Activated B cell treated with CpG ODN at 0.5 μM for 24 hours (primary cell): ENCODE data around the gene ABCD1. TPM values are rescaled to one million over a fixed set of nuclear protein-coding genes. Genes with fewer than 3 reads are reported as not detected.
"Not testable (repeated sequence)": the region's sequence is repeated elsewhere in the genome, so short reads cannot be mapped to it uniquely, and the experiment has no call there.

Source experiments
- ATAC-seq: fragments of 200-7000 bp; cut with Tn5 transposase; one replicate; pipeline ENCODE4 v1.10.0; 2021; ENCODE audit warnings: low read depth, mild to moderate bottlenecking, moderate library complexity
- CTCF ChIA-PET: fragments of 350-600 bp; sonication (Branson Sonifier 250); formaldehyde crosslinking; loops from one replicate; lab custom pipeline; 2021; ENCODE audit warnings: antibody characterized with exemption; lab: Charles Lee
- POLR2A ChIA-PET: fragments of 350-600 bp; sonication (Branson Sonifier 250); formaldehyde crosslinking; loops from one replicate; lab custom pipeline; 2021; ENCODE audit warnings: antibody characterized with exemption; lab: Charles Lee
- DNase-seq: peaks from one replicate; pipeline ENCODE4 v3.0.0; 2022
- H3K27ac Mint-ChIP-seq: one replicate; pipeline ENCODE4 v1.8.0; 2020; ENCODE audit warnings: mixed read lengths
- H3K27me3 Mint-ChIP-seq: one replicate; pipeline ENCODE4 v1.8.0; 2021; ENCODE audit warnings: mixed read lengths
- H3K36me3 Mint-ChIP-seq: one replicate; pipeline ENCODE4 v1.8.0; 2021; ENCODE audit warnings: low read depth, mixed read lengths
- H3K4me1 Mint-ChIP-seq: one replicate; pipeline ENCODE4 v1.8.0; 2021; ENCODE audit warnings: mixed read lengths
- H3K4me3 Mint-ChIP-seq: one replicate; pipeline ENCODE4 v1.8.0; 2020; ENCODE audit warnings: mild to moderate bottlenecking, mixed read lengths
- H3K9me3 Mint-ChIP-seq: one replicate; pipeline ENCODE4 v1.8.0; 2020; ENCODE audit warnings: mixed read lengths
- intact Hi-C: fragments of 100-400 bp; cut with micrococcal nuclease; formaldehyde crosslinking; loops from one replicate; pipeline ENCODE4 v1.15.1; 2024
- total RNA-seq: library from RNA; stranded (reverse); gene quantifications from 2 replicates; pipeline ENCODE4 v1.2.3, GENCODE V29; 2022
- TF ChIP-seq, protein P1 (sequence below): fragments of 200-600 bp; IDR thresholded peaks from one replicate; pipeline ENCODE4 v1.8.0; 2022; ENCODE audit warnings: antibody characterized with exemption, mild to moderate bottlenecking

Gene ABCD1
- total RNA-seq, 1 donor from 2014 or later, result 2.8 TPM

DNA sequence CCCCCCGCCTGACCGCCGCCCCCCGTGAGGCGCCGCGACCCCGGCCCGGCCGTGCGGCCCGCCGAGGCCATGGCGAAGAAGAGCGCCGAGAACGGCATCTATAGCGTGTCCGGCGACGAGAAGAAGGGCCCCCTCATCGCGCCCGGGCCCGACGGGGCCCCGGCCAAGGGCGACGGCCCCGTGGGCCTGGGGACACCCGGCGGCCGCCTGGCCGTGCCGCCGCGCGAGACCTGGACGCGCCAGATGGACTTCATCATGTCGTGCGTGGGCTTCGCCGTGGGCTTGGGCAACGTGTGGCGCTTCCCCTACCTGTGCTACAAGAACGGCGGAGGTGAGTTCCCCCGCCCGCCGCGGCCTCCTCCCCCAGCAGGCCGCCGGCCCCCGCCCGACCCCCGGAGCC is 36.1 kb upstream of the ABCD1 start:
- TF ChIP-seq, protein P1, sequence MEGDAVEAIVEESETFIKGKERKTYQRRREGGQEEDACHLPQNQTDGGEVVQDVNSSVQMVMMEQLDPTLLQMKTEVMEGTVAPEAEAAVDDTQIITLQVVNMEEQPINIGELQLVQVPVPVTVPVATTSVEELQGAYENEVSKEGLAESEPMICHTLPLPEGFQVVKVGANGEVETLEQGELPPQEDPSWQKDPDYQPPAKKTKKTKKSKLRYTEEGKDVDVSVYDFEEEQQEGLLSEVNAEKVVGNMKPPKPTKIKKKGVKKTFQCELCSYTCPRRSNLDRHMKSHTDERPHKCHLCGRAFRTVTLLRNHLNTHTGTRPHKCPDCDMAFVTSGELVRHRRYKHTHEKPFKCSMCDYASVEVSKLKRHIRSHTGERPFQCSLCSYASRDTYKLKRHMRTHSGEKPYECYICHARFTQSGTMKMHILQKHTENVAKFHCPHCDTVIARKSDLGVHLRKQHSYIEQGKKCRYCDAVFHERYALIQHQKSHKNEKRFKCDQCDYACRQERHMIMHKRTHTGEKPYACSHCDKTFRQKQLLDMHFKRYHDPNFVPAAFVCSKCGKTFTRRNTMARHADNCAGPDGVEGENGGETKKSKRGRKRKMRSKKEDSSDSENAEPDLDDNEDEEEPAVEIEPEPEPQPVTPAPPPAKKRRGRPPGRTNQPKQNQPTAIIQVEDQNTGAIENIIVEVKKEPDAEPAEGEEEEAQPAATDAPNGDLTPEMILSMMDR, result no peak
- no peak for DNase-seq
- no peak overlapping the region for H3K4me3 Mint-ChIP-seq
- CTCF ChIA-PET, result no interaction called here
- H3K27me3 Mint-ChIP-seq, result peaks cover 3% of the 10 kb centered on the region
- intact Hi-C loops, result loop anchor here (5.0 to 10.0 kb wide), 2 partner anchors 34 to 76 kb away; partner anchors contain the start of genes ABCD1, BCAP31 and PLXNB3
- POLR2A ChIA-PET, result no interaction called here
- no peaks in the 10 kb centered on the region for H3K36me3 Mint-ChIP-seq
- H3K4me1 Mint-ChIP-seq, result no peaks in the 10 kb centered on the region
- no peak overlapping the region for H3K27ac Mint-ChIP-seq
- no peaks in the 10 kb centered on the region for H3K9me3 Mint-ChIP-seq
- ATAC-seq, result no peak

DNA sequence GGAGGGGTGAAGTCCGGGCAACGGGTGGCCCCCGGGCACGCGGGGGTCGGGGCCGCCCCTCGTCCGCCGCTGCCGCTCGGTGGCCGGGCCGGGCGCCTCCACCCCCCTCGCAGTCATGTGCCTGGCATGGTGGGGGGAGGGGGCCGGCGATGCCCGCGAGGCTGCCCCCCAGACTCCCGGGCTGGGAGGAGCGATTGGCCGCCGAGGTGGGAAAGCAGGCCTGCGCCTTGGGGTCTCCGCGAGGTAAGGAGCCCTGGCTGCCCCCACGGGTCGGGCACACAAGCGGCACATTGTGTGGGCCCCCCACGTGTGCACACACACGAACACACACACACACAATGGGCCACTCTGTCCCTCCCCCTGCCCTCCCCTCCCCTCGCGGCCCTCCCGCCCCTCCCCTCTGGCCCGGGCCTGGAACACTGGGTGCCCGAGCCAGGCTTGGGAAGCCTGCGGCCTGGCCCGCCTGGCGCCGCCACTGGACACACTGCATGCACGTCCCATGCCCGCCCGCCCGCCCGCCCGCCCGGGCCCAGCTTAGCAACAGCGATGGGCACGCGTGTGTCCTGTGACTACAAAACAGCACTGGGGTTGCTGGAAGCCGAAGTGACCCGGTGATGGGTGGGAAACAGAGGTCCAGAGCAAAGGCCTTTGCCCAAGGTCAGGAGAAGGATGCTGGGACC is 35.6 kb upstream of the ABCD1 start:
- peaks cover 3% of the 10 kb centered on the region for H3K27me3 Mint-ChIP-seq
- intact Hi-C loops, result loop anchor here (5.0 to 10.0 kb wide), 2 partner anchors 33 to 76 kb away; partner anchors contain the start of genes ABCD1, BCAP31 and PLXNB3

DNA sequence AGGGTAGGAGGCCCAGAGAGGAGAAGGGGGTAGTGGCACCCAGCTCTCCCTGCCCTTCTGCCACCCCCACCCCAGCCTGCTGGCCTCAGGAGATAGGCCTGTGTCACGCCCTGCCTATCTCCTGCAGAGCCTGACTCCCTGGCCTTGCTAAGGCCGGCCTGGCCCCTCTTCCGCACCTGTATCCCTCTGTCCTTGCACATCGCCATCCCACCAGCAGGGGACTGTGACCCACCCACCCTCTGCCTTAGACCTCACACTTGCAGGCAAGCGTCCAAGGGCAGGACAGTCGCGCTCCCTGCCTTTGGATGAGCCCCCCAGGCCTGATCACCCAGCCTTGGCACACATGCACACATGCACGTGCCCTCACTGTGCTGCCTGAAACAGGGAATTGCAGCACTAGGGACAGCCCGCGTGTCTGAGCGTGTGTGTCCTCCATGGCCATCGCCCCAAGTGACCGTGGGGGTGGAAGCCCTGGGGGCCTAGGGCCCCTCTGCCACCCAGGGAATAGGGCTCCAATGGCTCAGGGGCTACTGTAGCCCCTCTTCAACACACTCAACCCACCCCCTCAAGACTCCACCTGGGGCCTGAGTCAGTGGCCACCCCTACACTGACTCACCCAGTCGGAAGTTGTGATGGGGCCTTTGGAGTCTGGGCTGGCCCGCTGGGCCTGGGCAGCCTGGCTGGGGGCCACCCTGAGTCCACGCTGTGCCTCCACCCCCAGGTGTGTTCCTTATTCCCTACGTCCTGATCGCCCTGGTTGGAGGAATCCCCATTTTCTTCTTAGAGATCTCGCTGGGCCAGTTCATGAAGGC is 34.8 kb upstream of the ABCD1 start:
- POLR2A ChIA-PET, result no interaction called here
- intact Hi-C loops, result loop anchor here (5.0 to 10.0 kb wide), 2 partner anchors 32 to 75 kb away; partner anchors contain the start of genes ABCD1, BCAP31 and PLXNB3
- DNase-seq (no peak), ATAC-seq (no peak)
- Mint-ChIP-seq H3K27ac (no peak overlapping the region), H3K9me3 (no peaks in the 10 kb centered on the region), H3K4me1 (no peaks in the 10 kb centered on the region), H3K36me3 (peaks cover 3% of the 10 kb centered on the region), H3K4me3 (peak overlapping the region; percentile 28), H3K27me3 (peaks cover 3% of the 10 kb centered on the region)
- TF ChIP-seq, protein P1, result no peak
- CTCF ChIA-PET, result no interaction called here

More for the DNA sequence above, 35.6 kb upstream of the ABCD1 start:
- ChIA-PET CTCF (no interaction called here), POLR2A (no interaction called here)
- Mint-ChIP-seq H3K4me3 (no peak overlapping the region), H3K4me1 (no peaks in the 10 kb centered on the region), H3K27ac (no peak overlapping the region), H3K36me3 (peaks cover under 1% of the 10 kb centered on the region), H3K9me3 (no peaks in the 10 kb centered on the region)
- DNase-seq (no peak), ATAC-seq (no peak)
- TF ChIP-seq, protein P1, result no peak

DNA sequence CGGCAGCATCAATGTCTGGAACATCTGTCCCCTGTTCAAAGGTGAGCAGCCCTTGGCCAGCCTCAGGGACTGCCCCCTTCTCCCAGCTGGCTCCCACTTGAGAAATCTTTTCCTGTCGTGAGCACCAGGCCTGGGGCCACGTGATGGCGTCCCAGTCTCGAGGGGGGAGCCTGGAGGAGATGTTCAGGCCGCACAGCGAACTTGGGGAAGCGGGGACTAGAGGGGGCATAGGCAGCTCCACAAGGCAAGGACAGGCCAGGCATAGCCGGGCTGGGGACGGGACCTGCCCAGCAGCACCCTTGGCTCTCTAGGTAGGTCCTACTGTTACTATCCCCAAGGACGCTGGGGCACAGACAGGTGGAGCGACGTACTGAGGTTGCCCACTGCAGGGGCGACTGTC is 34.2 kb upstream of the ABCD1 start:
- no peak overlapping the region for H3K27ac Mint-ChIP-seq
- TF ChIP-seq, protein P1, result no peak
- no peaks in the 10 kb centered on the region for H3K4me1 Mint-ChIP-seq
- no peaks in the 10 kb centered on the region for H3K9me3 Mint-ChIP-seq
- H3K27me3 Mint-ChIP-seq, result peaks cover 3% of the 10 kb centered on the region
- H3K36me3 Mint-ChIP-seq, result peaks cover 3% of the 10 kb centered on the region
- CTCF ChIA-PET, result no interaction called here
- H3K4me3 Mint-ChIP-seq, result no peak overlapping the region
- POLR2A ChIA-PET, result no interaction called here
- ATAC-seq (no peak), DNase-seq (no peak)
- intact Hi-C loops, result no loop called here

DNA sequence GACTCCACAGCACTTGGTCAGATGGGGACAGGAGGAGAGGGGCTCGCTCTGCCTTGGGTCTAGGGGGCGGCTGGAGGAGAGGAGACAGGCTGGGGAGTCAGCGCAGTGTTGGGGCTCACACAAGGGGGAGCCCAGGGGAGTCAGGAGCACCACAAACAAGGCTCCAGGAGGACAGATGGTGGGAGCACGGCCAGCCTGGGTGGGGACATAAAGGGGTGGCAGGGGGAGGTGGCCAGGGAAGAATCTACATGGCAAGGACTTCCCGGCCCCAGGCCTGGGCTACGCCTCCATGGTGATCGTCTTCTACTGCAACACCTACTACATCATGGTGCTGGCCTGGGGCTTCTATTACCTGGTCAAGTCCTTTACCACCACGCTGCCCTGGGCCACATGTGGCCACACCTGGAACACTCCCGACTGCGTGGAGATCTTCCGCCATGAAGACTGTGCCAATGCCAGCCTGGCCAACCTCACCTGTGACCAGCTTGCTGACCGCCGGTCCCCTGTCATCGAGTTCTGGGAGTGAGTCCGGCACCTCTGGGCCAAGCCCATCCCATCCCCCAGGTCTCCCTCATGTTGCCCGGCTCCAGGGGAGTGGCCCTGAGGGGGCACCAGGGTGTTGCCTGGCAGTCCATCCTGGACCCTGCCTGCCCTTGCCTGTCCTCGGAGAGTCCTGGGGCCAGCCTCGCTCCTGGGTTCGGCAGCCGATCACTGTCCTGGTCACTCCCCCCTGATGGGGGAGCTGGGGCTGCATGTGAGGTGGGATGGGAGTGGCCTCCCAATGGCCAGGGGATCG is 33.4 kb upstream of the ABCD1 start:
- H3K27ac Mint-ChIP-seq, ATAC-seq, H3K4me1 Mint-ChIP-seq, CTCF ChIA-PET, intact Hi-C loops, H3K36me3 Mint-ChIP-seq, H3K9me3 Mint-ChIP-seq, POLR2A ChIA-PET, DNase-seq, H3K4me3 Mint-ChIP-seq, H3K27me3 Mint-ChIP-seq: not testable (repeated sequence)
